Gastroesophageal sphincter (tissue), 3 donors: ENCODE measurements around the gene OR2H1.

Source experiments
- EP300 ChIP-seq: sonication (generic); formaldehyde crosslinking; IDR thresholded peaks from one replicate; pipeline ENCODE4 v1.6.1; 2017; ENCODE audit warnings: antibody characterized with exemption, mild to moderate bottlenecking
- POLR2A ChIP-seq, 2 donors: fragments of 450-650 bp; IDR thresholded peaks; one replicate each; pipeline ENCODE4 v1.6.1; 2017; ENCODE audit warnings: antibody characterized with exemption in 2 of 2, mild to moderate bottlenecking in 2 of 2, moderate library complexity in 1 of 2
- POLR2AphosphoS5 ChIP-seq: sonication (generic); formaldehyde crosslinking; IDR thresholded peaks from one replicate; pipeline ENCODE4 v1.6.1; 2017; ENCODE audit warnings: antibody characterized with exemption
- TF ChIP-seq, protein P1 (sequence below), 4 experiments: fragments of 200-600 bp in 2 of 4; fragments of 450-650 bp in 2 of 4; sonication (generic) in 1 of 4; IDR thresholded peaks; one replicate each; pipeline ENCODE4 v1.5.1; 2017 to 2019; ENCODE audit warnings: antibody characterized with exemption in 4 of 4, mild to moderate bottlenecking in 2 of 4, moderate library complexity in 2 of 4

DNA sequence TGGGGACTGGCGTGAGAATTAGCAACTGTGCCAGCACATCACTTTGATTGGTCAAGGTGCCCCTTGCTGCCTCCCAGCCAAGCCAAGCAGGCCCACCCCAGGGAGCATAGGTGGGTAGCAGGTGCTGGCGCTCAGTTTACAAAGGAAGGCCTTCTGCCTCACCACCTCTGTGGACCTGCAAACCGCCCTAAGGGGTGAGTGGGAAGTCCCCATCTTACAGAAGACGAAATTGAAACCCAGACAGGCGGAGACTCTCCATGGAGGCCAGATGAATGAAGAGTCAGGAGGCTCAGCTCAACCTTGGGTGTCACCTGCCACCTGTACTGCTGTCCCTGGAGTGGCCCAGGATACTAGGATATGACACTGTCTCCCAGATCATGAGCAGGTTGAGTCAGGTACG lies 52.3 kb downstream of the OR2H1 start:
- TF ChIP-seq, protein P1, sequence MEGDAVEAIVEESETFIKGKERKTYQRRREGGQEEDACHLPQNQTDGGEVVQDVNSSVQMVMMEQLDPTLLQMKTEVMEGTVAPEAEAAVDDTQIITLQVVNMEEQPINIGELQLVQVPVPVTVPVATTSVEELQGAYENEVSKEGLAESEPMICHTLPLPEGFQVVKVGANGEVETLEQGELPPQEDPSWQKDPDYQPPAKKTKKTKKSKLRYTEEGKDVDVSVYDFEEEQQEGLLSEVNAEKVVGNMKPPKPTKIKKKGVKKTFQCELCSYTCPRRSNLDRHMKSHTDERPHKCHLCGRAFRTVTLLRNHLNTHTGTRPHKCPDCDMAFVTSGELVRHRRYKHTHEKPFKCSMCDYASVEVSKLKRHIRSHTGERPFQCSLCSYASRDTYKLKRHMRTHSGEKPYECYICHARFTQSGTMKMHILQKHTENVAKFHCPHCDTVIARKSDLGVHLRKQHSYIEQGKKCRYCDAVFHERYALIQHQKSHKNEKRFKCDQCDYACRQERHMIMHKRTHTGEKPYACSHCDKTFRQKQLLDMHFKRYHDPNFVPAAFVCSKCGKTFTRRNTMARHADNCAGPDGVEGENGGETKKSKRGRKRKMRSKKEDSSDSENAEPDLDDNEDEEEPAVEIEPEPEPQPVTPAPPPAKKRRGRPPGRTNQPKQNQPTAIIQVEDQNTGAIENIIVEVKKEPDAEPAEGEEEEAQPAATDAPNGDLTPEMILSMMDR (IDR thresholded peaks at IDR 0.05), result no peak
- TF ChIP-seq POLR2AphosphoS5 (no peak), POLR2A (IDR thresholded peaks at IDR 0.05) (no peak), EP300 (no peak)
